GM13977 (cell line): ENCODE results near the gene AP3M1.

Experiments
- DNase-seq: peaks from one replicate; pipeline ENCODE4 v3.0.0; 2012; ENCODE audit warnings: low spot score
- in situ Hi-C: fragments of 300-500 bp; cut with MboI; formaldehyde crosslinking; loops from one replicate; pipeline ENCODE4 v1.12.0; 2022; ENCODE audit warnings: low sequenced_read_pairs, low pct_unique_long_range_greater_than_20kb, mixed read lengths, inconsistent platforms; ENCODE audit not compliant: unreplicated experiment
- TF ChIP-seq, protein P1 (sequence below): IDR thresholded peaks from 2 replicates; pipeline ENCODE4 v1.5.1; 2012; ENCODE audit warnings: mild to moderate bottlenecking, control low read depth; ENCODE audit not compliant: insufficient read depth; ENCODE audit errors: extremely low read depth, missing control alignments

AP3M1 gene

DNA sequence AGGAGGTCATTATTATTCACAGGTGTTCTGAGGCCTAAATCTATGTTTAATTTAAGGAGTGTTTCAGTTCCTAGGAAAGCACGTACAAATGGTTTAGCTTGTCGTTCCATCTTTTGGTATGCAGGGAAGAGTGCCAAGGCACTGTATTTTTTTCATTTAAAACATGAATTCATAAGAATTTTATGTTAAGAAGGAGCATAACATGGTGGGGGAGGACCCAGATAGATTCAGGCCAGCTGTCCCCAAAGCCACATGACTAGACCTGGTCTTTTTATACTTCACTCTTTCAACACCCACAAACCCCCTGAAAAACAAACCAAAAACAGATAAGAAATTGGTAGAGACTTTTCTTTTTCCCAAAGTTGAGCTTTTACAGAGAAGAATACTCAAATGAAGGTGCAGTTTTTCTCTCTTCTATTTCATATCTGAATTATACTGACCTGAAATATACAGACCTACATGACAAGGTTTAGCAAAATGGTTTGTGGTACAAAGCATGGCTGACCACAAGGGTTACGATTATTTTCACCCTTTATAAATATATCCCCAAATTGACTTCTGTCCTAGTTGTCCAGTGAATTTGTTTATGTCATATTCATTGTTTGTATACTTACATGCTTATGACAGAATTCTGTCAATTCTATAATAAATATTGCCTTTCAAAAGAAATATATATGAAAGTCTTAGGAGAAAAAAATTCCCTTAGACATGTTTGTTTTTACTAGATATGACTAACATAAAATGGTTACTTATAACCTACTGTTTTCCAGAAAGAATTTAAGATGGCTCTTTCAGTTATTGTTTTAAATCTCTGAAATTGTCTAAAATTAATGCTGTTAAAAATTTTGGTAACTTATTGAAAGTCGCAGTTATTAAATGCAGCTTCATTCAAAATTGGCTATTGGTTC, 71.3 kb downstream of the AP3M1 start:
- in situ Hi-C loops, result no loop called here
- DNase-seq, result no peak
- TF ChIP-seq, protein P1, sequence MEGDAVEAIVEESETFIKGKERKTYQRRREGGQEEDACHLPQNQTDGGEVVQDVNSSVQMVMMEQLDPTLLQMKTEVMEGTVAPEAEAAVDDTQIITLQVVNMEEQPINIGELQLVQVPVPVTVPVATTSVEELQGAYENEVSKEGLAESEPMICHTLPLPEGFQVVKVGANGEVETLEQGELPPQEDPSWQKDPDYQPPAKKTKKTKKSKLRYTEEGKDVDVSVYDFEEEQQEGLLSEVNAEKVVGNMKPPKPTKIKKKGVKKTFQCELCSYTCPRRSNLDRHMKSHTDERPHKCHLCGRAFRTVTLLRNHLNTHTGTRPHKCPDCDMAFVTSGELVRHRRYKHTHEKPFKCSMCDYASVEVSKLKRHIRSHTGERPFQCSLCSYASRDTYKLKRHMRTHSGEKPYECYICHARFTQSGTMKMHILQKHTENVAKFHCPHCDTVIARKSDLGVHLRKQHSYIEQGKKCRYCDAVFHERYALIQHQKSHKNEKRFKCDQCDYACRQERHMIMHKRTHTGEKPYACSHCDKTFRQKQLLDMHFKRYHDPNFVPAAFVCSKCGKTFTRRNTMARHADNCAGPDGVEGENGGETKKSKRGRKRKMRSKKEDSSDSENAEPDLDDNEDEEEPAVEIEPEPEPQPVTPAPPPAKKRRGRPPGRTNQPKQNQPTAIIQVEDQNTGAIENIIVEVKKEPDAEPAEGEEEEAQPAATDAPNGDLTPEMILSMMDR, result no peak

DNA sequence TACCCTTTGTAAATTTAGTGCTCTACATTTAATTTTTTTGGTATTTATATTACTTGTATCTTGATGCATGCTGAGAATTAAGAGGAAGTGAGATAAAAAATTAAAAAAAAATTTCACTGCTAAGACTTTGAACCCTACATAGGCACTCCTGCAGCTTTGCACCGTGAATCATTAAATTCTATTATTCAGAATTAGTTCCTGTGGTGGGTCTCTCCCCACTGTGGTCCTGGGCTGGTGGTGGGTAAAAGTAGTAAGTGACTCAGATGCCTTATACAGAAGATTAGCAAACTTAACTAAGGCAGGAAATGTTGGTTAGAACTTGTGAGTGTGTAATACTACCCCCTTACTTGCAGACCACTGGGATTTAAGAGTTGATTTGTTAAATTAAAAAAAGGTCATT, 72.6 kb downstream of the AP3M1 start:
- DNase-seq, result no peak
- in situ Hi-C loops, result no loop called here
- TF ChIP-seq, protein P1, result no peak

DNA sequence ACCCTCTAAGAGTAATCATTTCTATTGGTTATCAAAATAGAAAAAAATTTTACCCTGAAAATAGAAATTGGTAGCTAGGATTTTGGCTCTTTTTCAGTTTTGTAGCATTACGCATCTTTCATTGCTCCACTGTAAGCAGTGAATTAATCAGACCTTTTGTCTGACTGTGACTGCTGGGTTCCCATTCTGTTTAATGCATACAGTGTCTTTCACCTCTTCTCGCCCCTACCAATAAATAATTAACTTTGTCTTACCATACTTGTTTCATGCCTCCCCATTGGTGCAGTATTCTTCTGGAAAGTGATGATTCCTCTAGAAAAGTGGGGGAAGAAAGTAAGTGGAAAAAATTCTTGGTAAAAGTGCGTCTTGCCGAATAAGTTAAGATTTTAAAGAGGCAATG, 73.2 kb downstream of the AP3M1 start:
- DNase-seq, result no peak
- TF ChIP-seq, protein P1, result no peak
- in situ Hi-C loops, result no loop called here

DNA sequence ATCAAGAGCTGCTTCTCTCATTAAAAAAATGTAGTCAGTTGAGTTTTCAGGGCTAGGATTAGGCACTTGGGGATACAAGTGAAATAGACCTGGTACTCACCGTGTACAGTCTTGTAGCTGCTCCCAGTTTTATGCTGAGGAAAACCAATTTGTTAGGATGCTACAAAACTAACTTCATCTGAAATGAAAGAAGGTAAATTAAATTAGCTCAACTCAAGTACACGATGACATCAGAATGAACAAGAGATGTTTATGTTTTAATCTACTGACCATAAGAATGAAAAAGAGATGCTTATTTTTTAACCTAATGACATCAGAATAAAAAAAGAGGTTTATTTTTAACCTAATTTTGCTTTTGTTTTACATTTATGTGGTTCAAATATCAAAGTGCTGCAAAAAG, 73.7 kb downstream of the AP3M1 start:
- TF ChIP-seq, protein P1, result no peak
- DNase-seq, result no peak
- in situ Hi-C loops, result no loop called here

DNA sequence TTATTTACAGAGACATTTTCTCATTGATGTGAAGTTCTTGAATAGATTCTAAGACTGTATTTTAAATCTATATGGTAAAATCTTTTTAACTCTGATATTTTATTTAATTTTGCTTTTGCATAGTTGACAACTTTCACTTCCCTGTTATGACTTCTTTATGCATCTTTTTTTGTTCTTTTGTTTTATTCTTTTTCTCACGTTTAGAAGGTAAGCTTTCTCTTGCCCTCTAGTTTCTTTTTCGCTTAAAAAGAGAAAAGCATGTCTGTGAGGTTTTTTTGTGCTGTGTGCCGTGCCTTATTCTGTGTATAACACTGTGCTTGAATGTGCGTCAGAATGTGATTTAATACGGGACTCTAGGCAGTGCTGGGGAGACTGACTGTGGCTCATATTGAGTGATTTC, 74.7 kb downstream of the AP3M1 start:
- in situ Hi-C loops, result no loop called here
- no peak for DNase-seq
- TF ChIP-seq, protein P1, result no peak

DNA sequence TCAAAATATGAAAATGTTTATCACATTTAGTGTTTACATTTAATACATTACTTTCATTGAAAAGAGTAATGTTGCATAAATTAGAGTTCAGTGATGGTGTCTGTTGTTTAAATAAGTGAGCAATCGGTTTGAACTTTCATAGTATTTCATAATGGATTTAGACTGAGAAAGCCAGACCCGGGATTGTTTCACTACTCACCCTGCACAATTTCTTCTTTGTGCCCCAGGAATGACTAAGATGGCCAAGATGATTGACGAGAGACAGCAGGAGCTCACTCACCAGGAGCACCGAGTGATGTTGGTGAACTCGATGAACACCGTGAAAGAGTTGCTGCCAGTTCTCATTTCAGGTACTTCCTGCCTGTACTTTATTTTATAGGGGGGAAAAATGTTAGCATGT, 78.1 kb downstream of the AP3M1 start:
- in situ Hi-C loops, result no loop called here
- TF ChIP-seq, protein P1, result no peak
- no peak for DNase-seq
